Measurements from ENCODE around the gene TEAD4. TPM values are rescaled to one million over a fixed set of nuclear protein-coding genes. Genes with fewer than 3 reads are reported as not detected.

TEAD4 gene
- total RNA-seq (5.5 and 8.3 TPM in 2 replicates), polyA plus RNA-seq (12.0 and 12.7 TPM in 2 replicates)

DNA sequence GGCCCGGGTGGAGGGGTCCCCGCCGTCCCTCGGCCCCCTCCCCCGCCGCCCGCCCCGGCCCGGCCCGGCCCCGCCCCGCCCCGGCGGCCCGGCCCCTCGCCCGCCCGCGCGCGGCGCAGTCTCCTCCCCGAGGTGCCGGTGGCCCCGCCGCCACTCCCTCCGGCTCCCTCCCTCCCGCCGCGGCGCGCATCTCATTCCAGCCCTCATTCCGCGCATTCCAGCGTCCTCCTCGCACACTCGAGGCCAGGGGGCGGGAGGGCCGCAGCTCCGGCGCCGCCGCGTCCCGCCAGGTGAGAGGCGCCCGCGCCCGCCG, at the start of gene TEAD4:
TEAD4 (plus strand) TSS at position 206 of the 313 bp plus-strand sequence.
- Histone ChIP-seq H3K9me3 (ENCODE audit: low read depth) (no peaks in the 10 kb centered on the region), H3K9me2 (replicated peaks; ENCODE audit: insufficient read depth) (no peaks in the 10 kb centered on the region), H4K20me1 (ENCODE audit: insufficient read depth, poor library complexity, severe bottlenecking) (no peaks in the 10 kb centered on the region), H3K4me3 (peak within 1 kb of the TSS; percentile 75), H3K36me3 (replicated peaks; ENCODE audit: insufficient read depth, low read depth) (no peaks in the 10 kb centered on the region), H3K27ac (peak within 1 kb of the TSS; percentile 89), H3K79me2 (peaks cover 6% of the 10 kb centered on the region), H3K4me2 (peak within 1 kb of the TSS; percentile 97), H3K4me1 (ENCODE audit: insufficient read depth) (peaks cover 22% of the 10 kb centered on the region), H3K27me3 (no peaks in the 10 kb centered on the region), H2AFZ (peak within 1 kb of the TSS; percentile 79)
- TF ChIP-seq EZH2phosphoT487 (IDR thresholded peaks at IDR 0.05; ENCODE audit: low read depth, severe bottlenecking, unreplicated experiment) (no peak), EZH2 (IDR thresholded peaks at IDR 0.05; ENCODE audit: borderline replicate concordance) (no peak)
- TF ChIP-seq, protein P1, sequence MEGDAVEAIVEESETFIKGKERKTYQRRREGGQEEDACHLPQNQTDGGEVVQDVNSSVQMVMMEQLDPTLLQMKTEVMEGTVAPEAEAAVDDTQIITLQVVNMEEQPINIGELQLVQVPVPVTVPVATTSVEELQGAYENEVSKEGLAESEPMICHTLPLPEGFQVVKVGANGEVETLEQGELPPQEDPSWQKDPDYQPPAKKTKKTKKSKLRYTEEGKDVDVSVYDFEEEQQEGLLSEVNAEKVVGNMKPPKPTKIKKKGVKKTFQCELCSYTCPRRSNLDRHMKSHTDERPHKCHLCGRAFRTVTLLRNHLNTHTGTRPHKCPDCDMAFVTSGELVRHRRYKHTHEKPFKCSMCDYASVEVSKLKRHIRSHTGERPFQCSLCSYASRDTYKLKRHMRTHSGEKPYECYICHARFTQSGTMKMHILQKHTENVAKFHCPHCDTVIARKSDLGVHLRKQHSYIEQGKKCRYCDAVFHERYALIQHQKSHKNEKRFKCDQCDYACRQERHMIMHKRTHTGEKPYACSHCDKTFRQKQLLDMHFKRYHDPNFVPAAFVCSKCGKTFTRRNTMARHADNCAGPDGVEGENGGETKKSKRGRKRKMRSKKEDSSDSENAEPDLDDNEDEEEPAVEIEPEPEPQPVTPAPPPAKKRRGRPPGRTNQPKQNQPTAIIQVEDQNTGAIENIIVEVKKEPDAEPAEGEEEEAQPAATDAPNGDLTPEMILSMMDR (IDR thresholded peaks at IDR 0.05; ENCODE audit: poor library complexity), result no peak
- peak; percentile 90 for DNase-seq (ENCODE audit: low spot score)
- WGBS (ENCODE audit: low lambda C conversion rate, missing lambda C conversion rate), result 3% methylated on average over 7 of the region's 50 CpGs

DNA sequence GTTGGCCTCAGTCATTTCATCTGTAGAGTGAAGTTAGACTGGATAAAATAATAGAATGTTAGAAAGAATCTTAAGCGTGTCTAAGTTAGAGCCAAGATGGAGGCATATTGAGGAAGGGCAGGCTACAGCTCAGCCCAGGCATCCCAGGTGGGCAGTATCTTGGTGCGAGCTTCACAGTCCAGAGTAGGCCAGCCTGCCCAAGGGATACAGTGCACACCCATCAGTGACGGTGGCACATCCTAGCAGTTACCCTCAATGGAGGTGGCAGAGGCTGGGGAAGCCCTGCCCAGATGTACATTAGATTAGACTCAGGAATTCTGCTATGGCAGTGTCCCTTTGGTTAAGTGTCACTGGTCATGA, 47.0 kb upstream of the TEAD4 start:
- TF ChIP-seq, protein P1 (IDR thresholded peaks at IDR 0.05; ENCODE audit: poor library complexity), result no peak
- TF ChIP-seq EZH2 (IDR thresholded peaks at IDR 0.05; ENCODE audit: borderline replicate concordance) (no peak), EZH2phosphoT487 (IDR thresholded peaks at IDR 0.05; ENCODE audit: low read depth, severe bottlenecking, unreplicated experiment) (no peak)
- Histone ChIP-seq H3K36me3 (replicated peaks; ENCODE audit: insufficient read depth, low read depth) (no peaks in the 10 kb centered on the region), H3K79me2 (peaks cover 14% of the 10 kb centered on the region), H3K4me2 (no peak overlapping the region), H3K4me3 (no peak overlapping the region), H4K20me1 (ENCODE audit: insufficient read depth, poor library complexity, severe bottlenecking) (no peaks in the 10 kb centered on the region), H3K4me1 (ENCODE audit: insufficient read depth) (no peaks in the 10 kb centered on the region), H2AFZ (no peak overlapping the region), H3K9me3 (ENCODE audit: low read depth) (no peaks in the 10 kb centered on the region), H3K27ac (no peak overlapping the region), H3K27me3 (no peaks in the 10 kb centered on the region), H3K9me2 (replicated peaks; ENCODE audit: insufficient read depth) (no peaks in the 10 kb centered on the region)
- 93% methylated on average over 3 of the region's 3 CpGs for WGBS (ENCODE audit: low lambda C conversion rate, missing lambda C conversion rate)
- no peak for DNase-seq (ENCODE audit: low spot score)

DNA sequence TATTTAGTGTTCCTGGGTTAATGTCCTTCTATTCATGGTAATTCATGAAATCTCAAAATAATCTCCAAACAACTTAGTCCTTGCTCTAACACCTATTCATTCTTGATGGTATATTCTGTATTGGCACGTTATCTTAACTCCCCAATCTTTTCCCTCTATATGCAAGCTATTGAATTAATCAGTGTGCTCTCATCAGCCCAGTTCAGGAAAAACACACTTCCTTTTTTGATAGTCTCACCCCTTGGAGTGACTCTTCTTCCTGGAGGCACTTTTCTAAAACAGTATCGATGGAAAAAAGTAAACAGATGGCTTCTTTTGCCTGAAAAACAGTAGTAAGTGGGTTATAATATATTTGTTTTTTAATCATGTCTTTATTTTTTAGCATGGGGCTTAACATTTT, 39.9 kb upstream of the TEAD4 start:
- Histone ChIP-seq H3K36me3 (replicated peaks; ENCODE audit: insufficient read depth, low read depth) (no peaks in the 10 kb centered on the region), H3K4me1 (ENCODE audit: insufficient read depth) (no peaks in the 10 kb centered on the region), H2AFZ (no peak overlapping the region), H3K9me2 (replicated peaks; ENCODE audit: insufficient read depth) (no peaks in the 10 kb centered on the region), H3K4me3 (no peak overlapping the region), H3K27ac (no peak overlapping the region), H3K4me2 (no peak overlapping the region), H4K20me1 (ENCODE audit: insufficient read depth, poor library complexity, severe bottlenecking) (no peaks in the 10 kb centered on the region), H3K79me2 (peaks cover 3% of the 10 kb centered on the region), H3K27me3 (no peaks in the 10 kb centered on the region), H3K9me3 (ENCODE audit: low read depth) (no peaks in the 10 kb centered on the region)
- WGBS (ENCODE audit: low lambda C conversion rate, missing lambda C conversion rate), result 96% methylated on average over 2 of the region's 2 CpGs
- DNase-seq (ENCODE audit: low spot score), result no peak
- TF ChIP-seq EZH2phosphoT487 (IDR thresholded peaks at IDR 0.05; ENCODE audit: low read depth, severe bottlenecking, unreplicated experiment) (no peak), EZH2 (IDR thresholded peaks at IDR 0.05; ENCODE audit: borderline replicate concordance) (no peak)
- TF ChIP-seq, protein P1 (IDR thresholded peaks at IDR 0.05; ENCODE audit: poor library complexity), result no peak

DNA sequence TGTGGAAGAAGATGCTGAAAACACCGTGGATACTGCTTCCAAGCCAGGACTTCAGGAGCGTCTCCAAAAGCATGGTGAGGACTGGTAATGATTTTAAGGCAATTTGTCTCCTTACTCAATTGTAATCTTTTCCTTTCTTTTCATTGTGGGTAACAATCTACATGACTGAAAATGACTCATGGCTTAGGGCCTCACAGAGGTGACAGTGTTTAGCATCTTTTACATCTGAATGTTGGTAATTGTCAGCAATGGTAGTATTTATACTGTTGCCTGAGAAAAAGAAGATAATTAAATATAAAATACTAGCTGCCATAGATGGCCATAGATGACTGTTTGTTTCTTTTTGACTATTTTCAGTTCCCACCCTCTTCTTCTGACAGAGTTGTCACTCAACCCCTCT, 36.9 kb upstream of the TEAD4 start:
- Histone ChIP-seq H3K4me1 (ENCODE audit: insufficient read depth) (no peaks in the 10 kb centered on the region), H3K4me2 (no peak overlapping the region), H3K9me2 (replicated peaks; ENCODE audit: insufficient read depth) (no peaks in the 10 kb centered on the region), H4K20me1 (ENCODE audit: insufficient read depth, poor library complexity, severe bottlenecking) (no peaks in the 10 kb centered on the region), H3K36me3 (replicated peaks; ENCODE audit: insufficient read depth, low read depth) (peaks cover 3% of the 10 kb centered on the region), H3K9me3 (ENCODE audit: low read depth) (no peaks in the 10 kb centered on the region), H2AFZ (no peak overlapping the region), H3K27me3 (no peaks in the 10 kb centered on the region), H3K4me3 (no peak overlapping the region), H3K79me2 (peaks cover 3% of the 10 kb centered on the region), H3K27ac (no peak overlapping the region)
- WGBS (ENCODE audit: low lambda C conversion rate, missing lambda C conversion rate), result 95% methylated on average over 2 of the region's 2 CpGs
- no peak for DNase-seq (ENCODE audit: low spot score)
- TF ChIP-seq EZH2phosphoT487 (IDR thresholded peaks at IDR 0.05; ENCODE audit: low read depth, severe bottlenecking, unreplicated experiment) (no peak), EZH2 (IDR thresholded peaks at IDR 0.05; ENCODE audit: borderline replicate concordance) (no peak)
- TF ChIP-seq, protein P1 (IDR thresholded peaks at IDR 0.05; ENCODE audit: poor library complexity), result no peak

Data from hepatocyte (in vitro differentiated cells).